Activated T-helper 9 cell treated with anti-CD3 and anti-CD28 coated beads, Interleukin-2, amount 50 U/mL, for 16 hours (primary cell): ENCODE data around the gene IKBKE.

ENCODE experiments used
- DNase-seq: peaks from one replicate; pipeline ENCODE4 v3.0.0-alpha.2; 2020; ENCODE audit warnings: low read depth

IKBKE gene

DNA sequence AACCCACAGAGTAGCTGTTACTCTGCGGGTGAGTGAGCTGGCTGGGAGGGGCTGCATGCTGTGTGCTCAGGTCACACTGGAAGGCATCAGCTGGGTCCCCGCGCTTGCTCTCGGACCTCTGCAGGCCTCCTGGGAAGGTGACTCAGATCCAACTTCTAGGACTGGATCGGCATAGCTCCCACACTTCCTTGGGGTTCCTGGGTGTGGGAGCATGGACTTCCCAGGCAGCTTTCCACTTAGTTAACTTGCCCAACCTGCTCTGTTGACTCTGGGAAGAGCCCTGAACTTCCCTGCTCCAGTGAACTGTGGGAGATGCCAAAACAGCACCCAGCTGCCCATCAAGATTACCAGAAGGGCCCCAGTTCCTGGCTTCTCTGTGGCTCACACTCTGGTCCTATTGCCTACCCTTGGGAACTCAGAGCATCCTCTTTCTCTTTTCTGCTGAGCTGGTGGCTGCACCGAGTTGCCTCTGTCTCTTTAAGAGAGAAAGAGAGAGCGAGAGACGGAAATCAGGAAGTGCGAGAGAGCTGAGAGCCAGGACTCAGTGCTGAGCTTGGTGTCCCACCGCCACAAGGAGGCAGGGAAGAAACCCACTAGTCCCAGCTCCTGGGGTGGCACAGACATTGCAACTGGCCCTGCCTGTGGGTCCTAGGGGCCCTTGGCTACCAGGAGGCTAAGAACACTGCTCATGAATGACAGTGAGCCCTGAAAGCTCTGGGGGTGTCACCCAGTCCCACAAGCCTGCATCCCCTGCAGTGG is at the start of gene IKBKE:
Gene IKBKE, plus strand, starts transcription at position 544 of the 759 bp plus-strand sequence. CDS start 2,752 bp downstream, outside the sequence.
- peak; percentile 30 for DNase-seq

DNA sequence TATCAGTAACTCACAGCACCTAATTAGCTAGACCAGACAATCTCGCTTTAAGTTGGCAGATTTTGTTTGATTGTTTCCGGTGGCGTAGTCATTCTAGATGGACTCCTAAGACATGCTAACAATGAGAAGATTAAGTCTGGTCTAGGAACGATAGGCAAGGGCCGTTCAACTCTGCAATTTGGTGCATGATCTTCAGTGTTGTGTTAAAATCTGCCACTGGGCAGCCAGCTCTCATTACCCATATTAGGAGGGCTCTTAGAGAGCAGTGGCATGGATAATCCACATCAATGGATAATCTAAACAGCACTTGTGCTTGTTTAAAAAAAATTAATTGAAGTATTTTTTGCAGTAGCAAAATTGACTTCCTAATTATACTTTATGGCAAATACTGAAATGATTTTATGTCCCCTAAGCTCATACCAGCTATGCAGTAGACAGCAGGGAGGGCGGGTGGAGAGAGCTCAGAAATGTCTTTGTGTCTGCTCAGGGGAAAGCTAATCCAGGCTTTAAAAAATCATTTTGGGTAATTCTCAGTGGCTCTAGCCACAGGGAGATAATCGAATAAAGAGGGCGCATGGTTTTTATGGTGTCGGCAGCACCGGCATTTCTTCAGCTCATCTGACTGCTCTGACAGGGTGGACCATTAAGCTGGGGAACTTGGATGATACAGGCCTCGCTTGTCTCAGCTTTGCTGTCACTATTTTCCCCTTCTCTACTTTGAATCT is 48.5 kb upstream of the IKBKE start:
- DNase-seq = no peak

DNA sequence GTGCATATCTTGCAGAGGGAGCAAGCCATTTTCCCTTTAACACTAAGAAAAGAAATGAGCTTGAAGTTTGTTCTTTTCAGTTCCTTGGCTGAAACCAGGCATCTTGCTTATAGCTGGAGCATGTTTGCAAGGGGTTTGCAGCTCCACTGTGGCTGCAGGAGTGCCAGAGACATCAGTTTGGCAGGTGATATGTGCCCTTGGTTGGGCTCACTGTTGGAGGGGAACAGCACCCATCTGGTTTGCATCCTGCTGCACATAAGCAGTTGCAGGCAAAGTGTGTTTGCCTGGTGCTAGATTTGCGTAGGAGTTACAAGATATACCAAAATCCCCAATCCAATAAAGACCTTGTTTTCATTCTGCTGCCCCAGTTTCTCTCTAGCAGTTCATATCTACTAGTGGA is 47.8 kb upstream of the IKBKE start:
- DNase-seq = no peak

DNA sequence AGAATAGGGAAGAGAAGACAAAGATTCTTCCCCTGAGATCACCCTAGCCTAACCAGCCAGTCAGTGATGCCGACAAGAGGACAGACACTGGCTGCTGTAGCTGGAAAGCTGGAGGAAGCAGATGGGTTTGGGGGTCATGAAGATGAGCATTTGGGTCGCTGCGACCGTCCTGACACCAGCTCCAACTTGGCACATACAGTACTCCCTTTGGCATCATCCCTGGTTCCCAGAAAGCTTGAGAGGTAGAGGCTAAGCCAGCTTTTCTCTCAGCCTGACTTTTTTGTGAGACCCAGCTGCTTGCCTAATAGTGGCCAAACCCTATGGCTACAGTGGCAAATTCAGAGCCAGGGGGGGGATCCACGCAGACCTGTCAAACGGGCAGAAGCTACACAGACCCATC is 43.0 kb upstream of the IKBKE start:
- DNase-seq = no peak

DNA sequence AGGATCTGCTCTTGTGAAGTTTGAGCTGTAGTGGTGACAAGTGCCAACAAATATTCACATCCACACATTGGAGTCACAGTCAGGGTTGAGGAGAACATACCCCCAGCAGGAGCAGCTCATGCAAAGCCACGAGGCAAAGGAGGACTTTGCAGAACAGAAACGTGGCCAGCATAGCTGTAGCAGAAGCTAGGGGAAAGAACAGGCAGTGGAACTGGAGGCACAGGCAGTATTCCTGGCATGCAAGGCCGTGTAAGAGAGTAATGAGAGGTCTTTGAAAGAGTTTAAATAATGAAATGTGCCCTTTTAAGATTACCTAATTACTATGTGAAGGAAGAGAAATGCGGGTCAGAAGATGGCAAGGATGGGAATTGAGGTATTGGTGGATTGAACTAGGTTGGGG is 40.9 kb upstream of the IKBKE start:
- DNase-seq = no peak

DNA sequence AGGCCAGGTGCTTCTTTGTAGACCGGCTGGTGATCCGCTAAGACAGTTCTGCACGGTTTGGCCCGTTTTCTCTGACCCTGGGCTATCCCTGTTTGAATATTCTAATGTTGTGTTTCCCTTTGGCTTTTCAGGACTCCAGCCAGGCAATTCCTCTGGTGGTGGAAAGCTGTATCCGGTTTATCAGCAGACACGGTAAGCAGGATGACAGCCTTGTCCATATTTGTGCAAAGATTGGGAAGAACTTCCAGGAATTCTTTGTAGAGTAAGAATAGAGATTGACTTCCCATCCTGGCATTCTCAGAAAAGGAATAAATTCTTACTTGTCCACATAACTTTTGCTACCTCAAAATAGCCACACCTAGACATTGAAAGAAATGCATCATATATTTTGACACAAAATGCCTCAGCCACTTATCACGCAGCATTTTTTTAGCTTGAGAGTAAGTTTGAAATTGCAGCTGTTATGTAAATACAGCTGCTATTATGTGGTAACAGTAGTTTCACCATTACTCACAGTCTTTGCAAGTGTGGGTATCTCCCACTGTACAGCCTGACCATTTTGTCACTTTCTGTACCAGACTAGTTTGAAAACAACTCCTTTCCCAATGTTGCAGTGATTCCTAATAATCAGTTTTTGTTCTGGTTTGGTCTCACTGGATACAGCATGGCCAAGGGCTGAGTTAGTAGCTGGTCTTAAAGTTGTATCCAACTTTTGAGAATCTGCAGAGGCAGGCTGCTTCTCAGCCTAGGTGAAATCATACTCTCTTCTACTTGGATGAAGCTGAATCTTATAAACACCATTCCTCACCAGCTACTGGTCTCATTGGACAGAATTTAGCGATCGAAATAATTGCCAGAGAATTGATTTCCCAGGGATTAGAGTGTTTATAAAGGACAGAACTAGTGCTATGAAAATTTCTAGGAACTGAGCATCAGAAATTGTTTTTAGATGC is 40.0 kb upstream of the IKBKE start:
- DNase-seq = no peak

DNA sequence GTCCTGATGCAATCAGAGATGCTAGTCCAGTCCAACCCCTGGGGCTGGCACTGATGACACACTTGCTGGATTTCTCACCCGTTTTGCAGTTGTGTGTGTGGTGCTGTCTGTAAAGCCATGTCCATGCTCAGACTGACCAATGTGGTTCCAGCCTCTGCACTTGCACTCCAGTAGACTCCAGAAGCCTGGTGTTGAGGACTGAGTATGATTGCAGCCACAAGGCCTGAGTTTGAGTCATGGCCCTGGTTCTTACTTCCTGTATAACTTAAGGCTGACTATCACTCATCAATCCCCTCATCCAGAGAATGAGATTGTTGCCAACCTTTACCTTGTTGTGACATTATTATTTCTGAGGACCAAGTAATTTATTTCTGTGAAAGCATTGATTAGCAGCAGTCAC is 34.8 kb upstream of the IKBKE start:
- DNase-seq = no peak

DNA sequence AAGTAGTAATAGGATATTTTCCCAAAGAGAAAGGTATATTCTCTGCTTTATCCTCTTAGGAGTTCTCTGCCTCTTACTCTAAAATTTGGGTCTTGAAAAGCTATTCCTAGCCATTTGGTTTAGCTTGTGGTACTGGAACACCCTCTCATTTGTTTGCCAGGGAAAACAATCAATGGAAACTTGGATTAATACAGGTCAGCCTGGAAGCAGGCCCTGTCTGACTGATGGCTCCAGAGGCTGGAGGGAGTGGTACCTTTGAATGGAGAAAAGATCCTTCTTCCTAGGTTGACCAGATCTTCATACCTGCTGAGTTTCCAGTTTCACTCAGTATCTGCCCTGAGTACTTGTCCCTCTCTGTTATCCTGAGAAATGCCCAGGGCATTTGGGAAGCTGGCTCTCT is 31.7 kb upstream of the IKBKE start:
- no peak for DNase-seq

DNA sequence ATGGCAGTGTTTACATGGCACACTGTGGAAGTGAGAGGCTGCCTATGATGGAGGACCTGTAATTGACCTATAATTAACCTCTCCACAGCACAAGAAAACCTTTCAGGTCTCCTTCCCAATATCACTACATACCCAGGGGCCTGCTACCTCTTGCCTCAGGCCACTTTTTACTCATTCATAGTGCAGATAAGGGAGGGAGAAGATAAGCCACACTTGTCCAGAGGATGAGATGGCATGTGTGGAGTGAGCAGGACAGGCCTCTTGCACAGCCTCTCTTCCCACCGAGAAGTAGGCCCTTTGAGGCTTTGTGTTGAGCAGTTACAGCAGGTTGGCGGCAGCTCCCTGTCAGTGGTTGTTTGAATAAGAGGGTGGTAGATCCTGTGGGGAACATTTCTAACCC is 31.1 kb upstream of the IKBKE start:
- DNase-seq = no peak

DNA sequence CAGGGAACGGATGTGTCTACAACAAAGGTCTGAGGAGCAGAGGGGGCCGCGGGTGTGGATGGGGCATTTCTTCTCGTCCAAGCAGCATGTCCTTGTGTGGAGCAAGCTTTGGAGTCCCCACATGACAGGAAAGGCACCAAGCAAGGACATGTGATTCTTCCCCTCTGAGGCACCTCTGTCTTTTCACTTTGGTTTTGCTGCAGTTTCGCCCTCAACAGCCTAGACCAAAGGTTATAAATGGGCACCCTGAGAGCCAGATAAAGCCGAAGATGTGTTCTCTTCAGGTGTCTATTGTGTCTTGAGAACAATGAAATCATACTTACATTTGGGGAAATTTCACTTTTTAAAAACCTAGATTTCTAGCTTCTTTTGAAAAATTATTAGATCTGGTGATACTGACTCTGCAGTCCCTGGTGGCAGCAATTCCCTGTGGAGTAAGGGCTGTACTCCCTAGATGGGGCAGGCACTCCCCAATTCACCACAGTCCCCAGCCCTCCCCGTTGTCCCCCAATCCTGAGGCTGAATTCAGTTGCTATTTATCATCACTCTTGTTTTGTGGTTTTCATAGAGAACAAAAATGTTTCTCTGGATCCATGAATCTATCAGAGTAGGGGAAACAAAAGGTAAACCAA is 28.8 kb upstream of the IKBKE start:
- DNase-seq = no peak

DNA sequence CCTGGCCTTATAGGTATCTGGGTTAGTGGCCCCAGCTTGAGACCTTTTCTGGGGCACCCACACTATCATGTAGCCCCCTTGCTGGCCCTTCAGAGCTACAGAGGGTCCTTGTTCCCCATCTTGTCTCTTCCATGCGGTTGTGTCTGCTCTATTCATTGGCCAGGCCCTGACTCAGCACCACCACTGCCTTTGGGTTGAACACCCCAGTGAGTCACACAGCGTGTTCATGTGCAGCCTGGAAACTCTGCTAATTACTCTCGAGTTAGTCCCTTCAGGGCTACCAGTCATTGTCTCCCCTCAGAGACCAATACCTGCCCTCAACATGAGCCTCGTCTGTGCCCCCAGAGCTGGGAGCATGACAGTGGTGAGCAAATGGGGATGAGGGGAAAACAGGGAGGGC is 28.2 kb upstream of the IKBKE start:
- DNase-seq = no peak

DNA sequence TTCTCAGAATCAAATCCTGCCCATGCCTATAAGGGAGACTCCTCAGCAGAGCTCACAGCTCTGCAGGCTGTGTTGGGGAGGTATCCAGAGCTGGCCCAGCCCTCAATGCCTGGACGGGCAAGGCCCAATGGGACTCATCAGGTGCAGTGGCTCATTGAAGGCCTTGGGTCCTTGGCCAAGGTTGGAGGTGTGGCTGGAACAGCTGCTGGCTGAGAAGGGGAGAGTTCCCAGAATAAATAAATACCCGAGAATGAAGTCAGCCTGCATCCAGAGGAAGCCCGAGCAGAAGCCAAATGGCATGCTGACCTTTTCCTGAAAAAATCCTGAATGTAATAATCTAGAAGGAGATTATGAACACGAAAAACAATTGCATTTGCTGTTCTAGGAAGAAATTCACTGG is 25.2 kb upstream of the IKBKE start:
- DNase-seq = no peak

DNA sequence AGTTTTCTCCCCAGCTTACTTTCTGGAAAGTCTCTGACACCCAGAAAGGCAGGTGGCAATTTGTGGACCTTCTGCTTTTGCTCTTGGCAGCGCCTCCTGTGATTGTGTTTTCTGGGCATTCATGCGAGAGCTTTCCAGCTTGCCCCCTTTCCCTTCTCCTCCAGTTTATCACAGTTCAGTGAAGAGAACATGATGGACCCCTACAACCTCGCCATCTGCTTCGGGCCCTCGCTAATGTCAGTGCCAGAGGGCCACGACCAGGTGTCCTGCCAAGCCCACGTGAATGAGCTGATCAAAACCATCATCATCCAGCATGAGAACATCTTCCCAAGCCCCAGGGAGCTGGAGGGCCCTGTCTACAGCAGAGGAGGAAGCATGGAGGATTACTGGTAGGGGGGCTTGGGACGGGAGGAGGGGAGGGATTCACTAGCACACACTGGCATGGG is 24.3 kb upstream of the IKBKE start:
- no peak for DNase-seq

DNA sequence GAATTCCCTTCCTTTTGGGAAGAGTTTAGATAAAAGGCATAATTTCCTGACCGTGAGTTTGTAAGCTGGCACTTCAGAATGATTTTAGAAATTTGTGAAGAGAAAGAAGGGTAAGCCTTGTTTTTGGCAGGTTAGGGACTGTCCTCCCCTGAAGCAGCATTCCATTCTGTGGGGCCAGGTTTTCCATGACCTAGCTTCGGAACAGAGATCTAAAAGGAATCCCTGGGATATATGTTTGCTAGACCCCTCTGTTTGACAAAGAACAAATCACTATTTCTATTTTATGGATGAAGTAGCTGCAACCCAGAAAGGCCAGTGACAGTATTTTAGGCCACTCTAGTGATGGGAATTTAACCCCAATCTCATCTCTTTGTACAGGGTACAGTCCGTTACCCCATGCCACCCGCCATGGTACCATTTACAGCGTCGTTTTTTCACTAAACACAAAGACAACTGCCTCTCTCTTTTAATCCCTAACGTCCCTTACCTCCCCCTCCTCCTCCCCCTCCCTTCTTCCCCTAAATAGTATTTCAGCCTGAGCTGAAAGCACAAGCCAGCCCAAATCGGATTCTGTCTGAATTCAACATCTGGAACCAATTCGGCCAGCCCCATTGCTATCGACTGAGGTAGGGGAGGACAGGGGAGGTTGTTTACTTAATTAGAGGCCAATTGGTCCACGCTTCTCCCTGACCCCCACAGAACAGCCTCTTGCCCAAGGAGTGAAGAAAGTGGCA is 23.4 kb upstream of the IKBKE start:
- DNase-seq = no peak

DNA sequence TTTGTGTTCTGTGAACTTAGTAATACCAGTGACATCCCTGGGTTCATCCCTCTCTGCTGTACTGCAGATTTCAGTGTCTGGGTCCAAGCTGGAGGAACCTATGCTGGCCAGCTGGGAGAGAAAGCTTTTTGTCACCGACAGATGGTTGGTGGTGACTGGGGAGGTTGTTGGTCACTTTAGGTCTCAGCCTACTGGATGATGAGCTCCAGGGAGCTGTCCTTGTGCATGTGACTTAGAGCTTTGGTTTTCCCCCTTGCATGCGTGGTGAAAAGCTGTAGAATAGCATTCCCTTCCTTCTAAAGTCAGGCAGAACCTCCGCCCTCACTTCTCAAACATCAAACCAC is 22.9 kb upstream of the IKBKE start:
- no peak for DNase-seq

DNA sequence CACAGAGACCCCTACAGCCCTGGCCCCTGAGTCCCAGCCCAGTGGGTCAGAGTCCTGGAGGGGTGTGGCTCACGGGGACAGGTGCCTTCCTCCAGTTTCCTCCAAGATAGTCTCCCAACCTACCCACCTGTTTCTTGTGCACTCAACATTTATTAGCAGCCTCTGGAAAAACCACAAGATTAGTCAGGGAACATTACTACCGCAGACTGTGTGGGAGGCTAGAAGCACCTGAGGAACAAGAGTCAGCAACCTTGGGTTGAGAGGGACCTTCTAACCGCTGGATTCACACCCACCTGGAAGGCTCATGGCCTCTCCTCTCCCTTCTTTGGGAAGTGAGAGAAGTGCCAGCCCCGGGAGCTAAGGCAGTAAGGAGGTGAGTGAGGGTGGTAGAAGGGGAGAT is 22.5 kb upstream of the IKBKE start:
- DNase-seq = no peak

DNA sequence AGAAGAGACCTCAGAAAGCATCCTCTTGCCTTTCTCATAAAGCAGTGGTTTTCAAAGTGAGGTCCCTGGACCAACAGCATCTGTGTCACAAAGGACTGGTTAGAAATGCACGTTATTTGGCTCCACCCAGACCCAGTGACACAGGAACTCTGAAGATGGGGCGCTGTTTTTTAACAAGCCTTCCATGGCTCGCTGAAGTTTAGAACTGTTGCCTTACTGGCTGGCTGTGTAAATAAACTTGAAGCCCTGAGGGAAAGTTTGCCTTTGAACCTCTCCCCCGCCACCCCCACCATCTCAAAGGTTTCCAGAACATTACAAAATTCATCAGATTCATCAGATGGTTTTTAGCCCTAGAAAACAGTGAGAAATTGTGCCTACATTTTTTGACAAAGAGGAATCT is 21.8 kb upstream of the IKBKE start:
- DNase-seq = no peak

DNA sequence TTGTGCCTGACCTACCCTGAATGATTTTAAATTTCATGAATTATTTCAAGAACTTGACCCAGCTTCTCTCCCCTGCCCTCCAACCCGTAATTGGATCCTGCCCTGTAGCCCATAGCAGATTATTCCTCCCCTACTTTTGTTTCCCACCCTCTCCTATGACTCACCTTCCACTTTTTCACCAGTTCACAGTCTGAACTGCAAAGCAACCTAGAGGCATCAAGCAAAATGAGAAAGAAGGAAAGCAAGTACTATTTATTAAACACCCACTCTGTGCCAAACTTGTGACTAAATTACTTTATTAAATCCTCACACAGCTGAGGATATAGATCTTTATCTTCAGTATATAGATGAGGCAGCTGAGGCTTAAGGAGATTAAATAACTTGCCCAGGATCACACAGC is 20.7 kb upstream of the IKBKE start:
- no peak for DNase-seq

DNA sequence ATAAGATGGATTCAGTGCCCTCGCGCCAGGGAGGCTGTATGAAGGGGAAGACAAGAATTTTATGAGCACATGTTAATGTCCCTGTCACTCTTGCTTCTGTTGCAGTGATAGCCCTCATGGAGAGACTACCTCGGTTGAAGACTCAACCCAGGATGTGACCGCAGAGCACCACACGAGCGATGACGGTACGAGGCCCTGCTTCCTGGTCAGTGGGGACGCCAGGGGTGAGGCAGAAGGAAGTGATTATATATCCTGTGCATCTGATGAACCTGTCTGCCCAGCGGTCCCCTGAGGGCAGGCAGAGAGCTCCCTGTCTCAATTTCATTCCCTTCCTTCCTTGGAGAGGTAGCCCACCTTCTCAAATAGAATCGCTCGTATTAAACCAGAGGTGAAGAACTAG is 20.0 kb upstream of the IKBKE start:
- DNase-seq = no peak

DNA sequence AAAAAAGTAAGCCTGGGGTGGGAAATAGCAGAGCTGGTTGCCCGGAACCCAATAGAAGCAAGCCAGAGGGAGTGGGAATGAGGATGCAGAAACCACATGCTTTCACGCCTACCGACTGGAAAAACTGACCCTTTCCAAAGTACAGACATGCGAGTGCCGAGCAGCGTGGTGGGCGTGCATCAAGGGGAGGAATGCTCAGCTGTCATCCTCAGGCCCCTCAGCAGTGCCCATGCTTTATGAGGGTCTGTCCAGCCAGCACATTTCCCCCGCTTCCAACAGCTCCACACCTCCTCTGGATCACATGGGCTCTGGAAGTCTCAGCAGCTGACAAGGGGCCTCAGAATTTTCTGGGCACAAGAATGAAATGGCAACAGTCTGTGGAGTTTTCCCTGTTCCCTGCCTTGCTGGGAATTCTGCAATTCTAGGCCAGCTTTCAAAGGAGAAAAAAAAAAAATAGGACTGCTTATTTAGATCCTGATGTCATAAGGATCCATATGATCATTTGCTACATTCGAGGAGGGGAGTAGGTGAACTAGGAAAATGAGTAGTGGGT is 19.1 kb upstream of the IKBKE start:
- DNase-seq = no peak

DNA sequence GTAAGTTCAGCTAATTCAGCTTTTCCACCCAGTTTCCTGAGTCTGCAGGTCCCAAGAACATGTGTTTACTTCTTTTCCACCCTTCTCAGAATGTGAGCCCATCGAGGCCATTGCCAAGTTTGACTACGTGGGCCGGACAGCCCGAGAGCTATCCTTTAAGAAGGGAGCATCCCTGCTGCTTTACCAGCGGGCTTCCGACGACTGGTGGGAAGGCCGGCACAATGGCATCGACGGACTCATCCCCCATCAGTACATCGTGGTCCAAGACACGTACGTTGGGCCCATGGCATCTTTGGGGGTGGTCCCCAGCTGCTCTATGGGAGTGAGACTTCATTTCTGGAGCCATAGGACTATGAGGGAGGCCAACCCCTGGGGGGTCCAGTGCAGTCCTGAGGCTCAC is 17.2 kb upstream of the IKBKE start:
- DNase-seq = no peak
